Measurements from ENCODE around the gene MARCHF5.

DNA sequence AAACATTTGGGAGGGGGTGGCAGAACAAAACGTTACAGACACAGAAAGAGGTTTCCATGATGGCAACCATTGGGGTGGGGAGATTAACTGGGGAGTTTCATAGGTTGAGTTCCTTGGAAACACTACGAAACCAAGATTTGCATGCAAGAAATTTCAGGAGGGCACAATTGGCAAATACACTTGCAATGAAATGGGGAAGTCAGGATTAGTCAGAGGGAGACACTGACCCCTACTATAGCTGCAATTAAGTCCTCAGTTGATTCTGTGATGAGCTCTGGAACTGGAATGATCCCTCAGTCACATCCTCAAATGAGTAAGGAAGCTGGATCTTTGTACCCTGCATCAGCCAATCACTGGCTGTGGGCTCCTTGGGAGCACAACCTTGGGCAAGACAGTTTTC is 22.2 kb upstream of the MARCHF5 start:
- TF ChIP-seq, protein P1, sequence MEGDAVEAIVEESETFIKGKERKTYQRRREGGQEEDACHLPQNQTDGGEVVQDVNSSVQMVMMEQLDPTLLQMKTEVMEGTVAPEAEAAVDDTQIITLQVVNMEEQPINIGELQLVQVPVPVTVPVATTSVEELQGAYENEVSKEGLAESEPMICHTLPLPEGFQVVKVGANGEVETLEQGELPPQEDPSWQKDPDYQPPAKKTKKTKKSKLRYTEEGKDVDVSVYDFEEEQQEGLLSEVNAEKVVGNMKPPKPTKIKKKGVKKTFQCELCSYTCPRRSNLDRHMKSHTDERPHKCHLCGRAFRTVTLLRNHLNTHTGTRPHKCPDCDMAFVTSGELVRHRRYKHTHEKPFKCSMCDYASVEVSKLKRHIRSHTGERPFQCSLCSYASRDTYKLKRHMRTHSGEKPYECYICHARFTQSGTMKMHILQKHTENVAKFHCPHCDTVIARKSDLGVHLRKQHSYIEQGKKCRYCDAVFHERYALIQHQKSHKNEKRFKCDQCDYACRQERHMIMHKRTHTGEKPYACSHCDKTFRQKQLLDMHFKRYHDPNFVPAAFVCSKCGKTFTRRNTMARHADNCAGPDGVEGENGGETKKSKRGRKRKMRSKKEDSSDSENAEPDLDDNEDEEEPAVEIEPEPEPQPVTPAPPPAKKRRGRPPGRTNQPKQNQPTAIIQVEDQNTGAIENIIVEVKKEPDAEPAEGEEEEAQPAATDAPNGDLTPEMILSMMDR (IDR thresholded peaks at IDR 0.05): no peak
- no peak for TF ChIP-seq POLR2A (IDR thresholded peaks at IDR 0.05)

Measured in lower leg skin (tissue), 3 donors.